HG03103 (cell line): Measurements from ENCODE around the gene DBNL.

ENCODE experiments used
- ATAC-seq: cut with Tn5 transposase; IDR thresholded peaks from one replicate; pipeline ENCODE4 v1.9.1; 2021; ENCODE audit warnings: low read depth; ENCODE audit not compliant: unreplicated experiment

DBNL gene

GRCh38 chr7:44060948-44061644, 16.6 kb downstream of the DBNL start:
- no peak for ATAC-seq

GRCh38 chr7:44061645-44062179, 17.2 kb downstream of the DBNL start:
- no peak for ATAC-seq

DNA sequence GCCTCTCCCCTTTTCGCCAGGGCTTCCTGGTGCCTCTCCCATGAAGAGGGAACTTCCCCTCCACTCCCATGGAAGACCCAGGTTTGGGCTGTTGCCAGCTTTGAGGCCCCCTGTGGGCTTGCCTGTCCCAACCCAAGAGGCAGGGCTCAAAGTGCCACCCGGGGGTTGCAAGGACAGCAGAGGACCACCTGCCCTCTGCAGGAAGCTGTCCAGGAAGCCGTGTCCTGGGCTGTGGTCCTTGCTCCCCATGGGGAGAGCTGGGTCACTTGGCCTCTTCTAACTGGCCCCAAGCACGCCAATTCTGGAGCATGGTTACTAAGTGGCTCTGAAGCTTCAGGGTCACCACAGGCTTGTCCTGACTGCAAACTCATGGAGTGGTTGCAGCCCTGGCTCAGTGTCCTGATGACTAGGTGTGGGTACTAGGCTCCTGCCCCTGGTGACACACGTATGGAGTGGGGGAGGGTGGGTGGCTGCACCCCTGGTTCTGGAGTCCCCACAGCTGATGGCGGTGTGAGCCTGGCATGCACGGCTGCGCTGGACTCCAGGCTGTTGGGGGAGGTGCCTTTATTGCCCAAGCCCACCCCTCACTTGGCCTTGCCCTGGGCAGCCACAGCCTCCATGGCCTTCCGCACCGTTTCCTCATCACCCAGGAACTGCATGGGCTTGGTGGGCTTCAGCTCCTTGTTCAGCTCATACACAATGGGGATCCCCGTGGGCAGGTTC, 17.8 kb downstream of the DBNL start:
- ATAC-seq: no peak

DNA sequence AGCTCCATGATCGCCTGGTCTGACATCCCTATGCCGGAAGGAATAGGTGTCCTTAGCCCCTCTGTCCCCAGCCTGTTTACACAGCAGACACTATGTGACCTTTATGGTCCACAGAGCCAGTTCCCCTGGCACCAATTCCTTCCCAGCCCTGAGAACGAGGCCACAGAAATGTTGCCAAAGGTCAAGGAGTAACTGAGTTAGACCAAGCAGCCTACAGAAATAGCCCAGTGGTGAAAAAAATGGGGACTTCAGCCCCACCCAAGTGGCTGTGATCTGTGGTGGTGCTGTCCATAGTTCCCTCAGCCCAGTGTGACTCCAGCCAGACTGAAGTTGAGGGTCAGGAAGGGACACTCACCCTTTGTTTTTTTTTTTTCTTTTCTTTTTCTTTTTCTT, 18.4 kb downstream of the DBNL start:
- no peak for ATAC-seq

DNA sequence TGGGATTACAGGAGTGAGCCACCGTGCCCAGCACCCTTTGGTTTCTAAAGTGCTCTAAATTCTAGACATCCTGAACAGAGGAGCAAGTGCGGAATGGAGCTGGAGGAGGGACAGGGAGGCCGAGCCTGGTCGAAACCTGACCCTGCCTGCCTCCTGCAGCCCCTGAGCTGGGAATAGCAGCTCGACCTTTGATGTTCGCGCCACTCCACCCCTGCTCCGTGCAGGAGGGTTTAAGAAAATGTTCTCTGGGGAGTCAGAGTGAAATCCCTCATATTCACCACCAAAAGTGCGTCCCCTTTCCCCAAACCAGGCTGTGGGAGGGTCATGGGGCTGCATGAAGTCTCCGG, 19.0 kb downstream of the DBNL start:
- ATAC-seq: no peak

- ATAC-seq: no peak
Observed at GRCh38 chr7:44063894-44064651, 19.6 kb downstream of the DBNL start.

GRCh38 chr7:44064791-44065430, 20.4 kb downstream of the DBNL start:
- no peak for ATAC-seq

DNA sequence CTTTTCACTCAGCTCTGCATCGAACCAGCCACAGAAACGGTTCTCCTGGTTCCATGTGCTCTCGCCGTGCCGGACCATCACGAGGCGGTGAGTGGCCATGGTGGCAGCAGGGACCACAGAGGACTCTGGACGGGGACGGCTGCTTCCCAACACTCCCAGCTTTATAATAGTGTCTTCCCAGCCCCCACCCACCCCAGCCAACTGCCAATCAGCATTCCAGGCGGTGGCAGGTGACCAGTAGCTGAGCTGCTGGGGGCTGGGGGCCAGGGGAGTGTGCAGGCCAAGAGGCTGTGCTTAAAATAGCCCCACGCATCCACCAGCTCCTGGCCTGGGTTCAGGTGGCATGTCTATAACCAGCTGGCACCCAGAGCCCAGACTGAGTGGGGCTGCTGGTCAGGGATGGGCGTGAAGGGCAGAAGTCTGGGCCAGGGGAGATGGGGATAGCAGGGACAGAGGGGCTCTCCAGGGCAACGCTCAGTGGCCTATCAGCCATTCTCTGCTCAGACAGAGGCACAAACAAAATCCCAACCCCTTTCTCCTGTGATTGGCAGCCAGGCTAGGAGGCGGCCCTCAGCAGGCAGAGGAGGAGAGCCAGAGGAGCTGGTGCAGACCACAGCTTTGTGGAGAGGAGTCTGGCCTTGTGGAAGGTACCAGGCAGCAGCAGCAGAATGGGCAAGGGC, 21.1 kb downstream of the DBNL start, which contains the start of gene PGAM2:
TSS of gene PGAM2 (minus strand) at position 137 of the 680 bp plus-strand sequence. CDS start at position 99, 38 bp downstream.
- ATAC-seq: no peak

GRCh38 chr7:44066111-44066460, 21.6 kb downstream of the DBNL start:
- ATAC-seq: no peak

- no peak for ATAC-seq
Observed at GRCh38 chr7:44066494-44067063, 22.1 kb downstream of the DBNL start.

DNA sequence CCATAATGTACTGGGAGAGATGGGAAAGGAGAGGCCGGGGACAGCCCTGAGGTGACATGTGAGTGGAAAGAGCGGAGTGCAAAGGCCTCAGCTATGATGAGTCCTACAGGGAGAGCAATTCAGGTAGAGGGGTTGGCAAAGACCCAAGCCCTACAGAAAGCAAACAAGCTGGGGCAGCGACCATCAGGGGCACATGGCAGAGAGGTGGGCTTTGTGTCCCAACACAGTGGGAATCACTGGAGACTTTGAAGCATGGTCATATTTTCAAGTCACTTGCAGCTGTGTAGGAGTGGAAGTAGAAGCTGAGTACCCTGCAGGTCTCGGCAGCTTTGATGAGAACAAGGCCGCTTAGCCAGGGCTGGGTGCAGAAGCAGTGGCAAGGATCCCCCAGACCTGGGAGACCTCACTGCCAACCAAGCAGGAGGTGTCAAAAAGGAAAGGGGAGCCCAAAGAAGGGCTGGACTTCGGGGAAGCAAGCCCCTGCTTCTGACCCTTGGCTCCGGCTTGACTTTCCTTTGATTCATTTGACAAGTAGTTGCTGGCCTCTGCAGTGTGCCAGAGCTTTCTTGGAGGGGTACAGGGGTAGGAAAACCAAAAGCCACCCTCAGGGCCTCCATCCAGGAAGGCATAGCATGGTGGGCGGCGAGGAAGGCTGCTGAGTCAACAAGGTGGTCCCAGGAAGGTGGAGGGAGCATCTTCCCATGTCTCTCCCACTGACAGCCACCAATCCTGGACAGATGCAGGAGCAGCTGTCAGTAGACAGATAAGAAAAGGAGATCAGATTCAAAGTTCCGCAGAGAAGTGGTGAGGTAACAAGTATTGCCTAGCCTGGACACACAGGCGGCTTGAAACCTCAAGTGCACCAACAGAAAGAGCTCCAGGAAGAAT, 22.8 kb downstream of the DBNL start:
- ATAC-seq: no peak

DNA sequence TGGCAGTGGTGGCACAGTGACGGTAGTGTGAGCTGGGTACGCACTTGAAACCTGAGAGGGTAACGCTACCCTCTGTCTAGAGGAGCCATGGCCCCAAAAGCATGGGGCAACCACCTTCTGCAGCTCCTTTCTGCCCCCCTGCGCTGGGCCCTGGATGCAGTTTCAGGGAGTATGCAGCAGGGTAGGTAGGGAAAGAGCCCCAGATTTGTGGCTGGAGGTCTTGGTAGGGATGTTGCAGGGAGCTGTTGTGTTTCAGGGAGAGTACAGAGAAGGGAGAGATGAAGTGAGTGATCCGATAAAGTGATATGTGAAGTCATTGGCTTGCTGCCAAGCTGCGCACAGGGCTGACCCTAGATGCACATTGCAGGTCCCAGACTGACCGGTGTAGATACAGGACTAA, 23.6 kb downstream of the DBNL start:
- ATAC-seq: no peak

GRCh38 chr7:44071726-44072363, 27.3 kb downstream of the DBNL start:
- no peak for ATAC-seq

DNA sequence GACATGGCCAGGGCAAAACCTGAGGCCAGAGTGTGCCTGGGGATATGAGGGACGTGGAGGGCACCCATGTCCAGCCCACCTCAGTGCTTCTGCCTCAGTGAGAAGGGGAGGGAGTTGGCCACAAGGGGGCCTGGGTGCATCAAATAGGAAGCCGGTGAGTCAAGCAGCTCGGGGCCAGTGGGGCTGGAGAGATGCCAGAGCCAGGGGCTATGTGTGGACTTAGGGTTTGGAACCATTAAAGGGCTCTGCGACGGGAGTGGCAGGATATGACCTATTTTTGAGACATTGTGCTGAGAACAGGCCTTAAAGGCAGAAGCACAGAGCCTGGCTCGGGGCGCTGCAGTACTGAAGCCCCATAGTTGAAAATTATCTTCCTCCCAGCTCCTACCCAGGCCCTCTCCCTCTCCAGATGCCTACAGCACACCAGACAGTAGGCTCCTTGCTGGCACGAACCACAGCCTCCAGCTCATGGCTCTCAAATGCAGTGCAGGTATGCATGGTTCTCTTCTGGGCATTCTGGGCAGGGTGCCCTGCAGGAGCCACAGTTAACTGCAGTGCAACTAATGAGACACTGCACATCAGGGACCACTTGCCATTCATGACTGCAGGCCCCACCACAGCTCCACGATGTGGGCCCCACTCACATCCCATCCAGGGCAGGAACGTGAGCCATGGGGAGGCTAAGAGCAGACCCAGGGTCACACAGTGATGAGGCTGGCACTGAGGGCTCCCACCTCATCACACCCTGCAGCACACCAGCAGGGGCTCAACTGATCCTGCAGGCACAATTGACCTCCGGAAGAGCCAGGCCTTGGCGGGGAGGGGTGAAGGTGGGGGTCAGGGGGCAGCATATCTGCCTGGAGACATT, 28.1 kb downstream of the DBNL start:
- no peak for ATAC-seq

- ATAC-seq: no peak
Observed at GRCh38 chr7:44073664-44074348, 29.3 kb downstream of the DBNL start.

GRCh38 chr7:44074349-44074695, 29.8 kb downstream of the DBNL start:
- no peak for ATAC-seq
